Natural killer cell (primary cell): ENCODE measurements around the gene CDC42BPA. TPM values are rescaled to one million over a fixed set of nuclear protein-coding genes. Genes with fewer than 3 reads are reported as not detected.

Experiments
- ATAC-seq, 3 donors: fragments of 150-1000 bp in 2 of 3; fragments of 200-7000 bp in 1 of 3; cut with Tn5 transposase; 1 replicate in 1 of 3; 2 replicates in 2 of 3; pipeline ENCODE4 v1.10.0; 2021; ENCODE audit warnings: mild to moderate bottlenecking in 2 of 3, moderate library complexity in 2 of 3
- DNase-seq, 2 donors: peaks; one replicate each; pipeline versions ENCODE4 v3.0.0 to v3.0.0-alpha.2; 2013 to 2021; ENCODE audit warnings: mixed read lengths in 1 of 2
- H3K27ac ChIP-seq: one replicate; pipeline ENCODE4 v1.5.1; 2013; ENCODE audit warnings: mild to moderate bottlenecking, low read length
- H3K27me3 ChIP-seq: one replicate; pipeline ENCODE4 v1.6.1; 2013; ENCODE audit warnings: low read length; ENCODE audit not compliant: control insufficient read depth, insufficient read depth
- H3K36me3 ChIP-seq: one replicate; pipeline ENCODE4 v1.6.1; 2013; ENCODE audit warnings: low read length; ENCODE audit not compliant: control insufficient read depth, insufficient read depth
- H3K4me1 ChIP-seq: one replicate; pipeline ENCODE4 v1.6.1; 2013; ENCODE audit warnings: low read length; ENCODE audit not compliant: control insufficient read depth, insufficient read depth
- H3K4me3 ChIP-seq: one replicate; pipeline ENCODE4 v1.5.1; 2013; ENCODE audit warnings: low read length
- H3K9me3 ChIP-seq: one replicate; pipeline ENCODE4 v1.6.1; 2013; ENCODE audit warnings: low read length; ENCODE audit not compliant: control insufficient read depth, insufficient read depth
- H3K27ac Mint-ChIP-seq, 2 donors: one replicate each; pipeline ENCODE4 v1.8.0; 2022; ENCODE audit warnings: mild to moderate bottlenecking in 2 of 2, mixed read lengths in 2 of 2, moderate library complexity in 1 of 2
- H3K27me3 Mint-ChIP-seq, 2 donors: one replicate each; pipeline ENCODE4 v1.8.0; 2022; ENCODE audit warnings: low read depth in 2 of 2, mixed read lengths in 2 of 2
- H3K36me3 Mint-ChIP-seq: one replicate; pipeline ENCODE4 v1.8.0; 2022; ENCODE audit warnings: mixed read lengths
- H3K4me1 Mint-ChIP-seq, 2 donors: one replicate each; pipeline ENCODE4 v1.8.0; 2022; ENCODE audit warnings: mixed read lengths in 2 of 2
- H3K4me3 Mint-ChIP-seq: one replicate; pipeline ENCODE4 v1.8.0; 2022; ENCODE audit warnings: mild to moderate bottlenecking, moderate library complexity, mixed read lengths
- H3K9me3 Mint-ChIP-seq, 2 donors: one replicate each; pipeline ENCODE4 v1.8.0; 2022; ENCODE audit warnings: mixed read lengths in 2 of 2
- WGBS: methylation state at CpG from one replicate; pipeline ENCODE4 v1.1.7; 2013; ENCODE audit warnings: missing lambda C conversion rate; ENCODE audit not compliant: insufficient coverage; 5-methylcytosine and 5-hydroxymethylcytosine counted together
- intact Hi-C: fragments of 100-400 bp; cut with micrococcal nuclease; formaldehyde crosslinking; loops from one replicate; pipeline ENCODE4 v1.14.2; 2022
- total RNA-seq, 4 donors: library from RNA; stranded (reverse); fragments of 120-200 nt in 1 of 4; gene quantifications; one replicate each; pipeline versions ENCODE4 v1.2.3 to v1.2.4, GENCODE V29; 2013 to 2022
- TF ChIP-seq, protein P1 (sequence below): fragments of 200-600 bp; IDR thresholded peaks from one replicate; pipeline ENCODE4 v1.8.0; 2022; ENCODE audit warnings: antibody characterized with exemption

The CDC42BPA gene
- total RNA-seq, 3 donors from 2014 or later (not counting 1 experiment from before 2014, with no cell fraction given): 0.14 to 2.4 (median 0.77) TPM

GRCh38 chr1:226966683-226967082 lies 351.6 kb downstream of the CDC42BPA start:
- Histone ChIP-seq H3K27ac (no peak overlapping the region), H3K4me3 (no peak overlapping the region), H3K9me3 (no peaks in the 10 kb centered on the region), H3K36me3 (peaks cover 17% of the 10 kb centered on the region), H3K4me1 (no peaks in the 10 kb centered on the region), H3K27me3 (no peaks in the 10 kb centered on the region)
- DNase-seq (no peak), ATAC-seq (no peak)
- TF ChIP-seq, protein P1, sequence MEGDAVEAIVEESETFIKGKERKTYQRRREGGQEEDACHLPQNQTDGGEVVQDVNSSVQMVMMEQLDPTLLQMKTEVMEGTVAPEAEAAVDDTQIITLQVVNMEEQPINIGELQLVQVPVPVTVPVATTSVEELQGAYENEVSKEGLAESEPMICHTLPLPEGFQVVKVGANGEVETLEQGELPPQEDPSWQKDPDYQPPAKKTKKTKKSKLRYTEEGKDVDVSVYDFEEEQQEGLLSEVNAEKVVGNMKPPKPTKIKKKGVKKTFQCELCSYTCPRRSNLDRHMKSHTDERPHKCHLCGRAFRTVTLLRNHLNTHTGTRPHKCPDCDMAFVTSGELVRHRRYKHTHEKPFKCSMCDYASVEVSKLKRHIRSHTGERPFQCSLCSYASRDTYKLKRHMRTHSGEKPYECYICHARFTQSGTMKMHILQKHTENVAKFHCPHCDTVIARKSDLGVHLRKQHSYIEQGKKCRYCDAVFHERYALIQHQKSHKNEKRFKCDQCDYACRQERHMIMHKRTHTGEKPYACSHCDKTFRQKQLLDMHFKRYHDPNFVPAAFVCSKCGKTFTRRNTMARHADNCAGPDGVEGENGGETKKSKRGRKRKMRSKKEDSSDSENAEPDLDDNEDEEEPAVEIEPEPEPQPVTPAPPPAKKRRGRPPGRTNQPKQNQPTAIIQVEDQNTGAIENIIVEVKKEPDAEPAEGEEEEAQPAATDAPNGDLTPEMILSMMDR: no peak
- 98% methylated on average over 4 of the region's 4 CpGs for WGBS
- Mint-ChIP-seq H3K4me1 (peaks cover 7 to 12% of the 10 kb centered on the region in 2 donors), H3K36me3 (peaks cover 3% of the 10 kb centered on the region), H3K9me3 (peaks cover 0 to 1% of the 10 kb centered on the region in 2 donors), H3K27me3 (no peaks in the 10 kb centered on the region), H3K27ac (no peak overlapping the region), H3K4me3 (no peak overlapping the region)
- intact Hi-C loops: no loop called here

DNA sequence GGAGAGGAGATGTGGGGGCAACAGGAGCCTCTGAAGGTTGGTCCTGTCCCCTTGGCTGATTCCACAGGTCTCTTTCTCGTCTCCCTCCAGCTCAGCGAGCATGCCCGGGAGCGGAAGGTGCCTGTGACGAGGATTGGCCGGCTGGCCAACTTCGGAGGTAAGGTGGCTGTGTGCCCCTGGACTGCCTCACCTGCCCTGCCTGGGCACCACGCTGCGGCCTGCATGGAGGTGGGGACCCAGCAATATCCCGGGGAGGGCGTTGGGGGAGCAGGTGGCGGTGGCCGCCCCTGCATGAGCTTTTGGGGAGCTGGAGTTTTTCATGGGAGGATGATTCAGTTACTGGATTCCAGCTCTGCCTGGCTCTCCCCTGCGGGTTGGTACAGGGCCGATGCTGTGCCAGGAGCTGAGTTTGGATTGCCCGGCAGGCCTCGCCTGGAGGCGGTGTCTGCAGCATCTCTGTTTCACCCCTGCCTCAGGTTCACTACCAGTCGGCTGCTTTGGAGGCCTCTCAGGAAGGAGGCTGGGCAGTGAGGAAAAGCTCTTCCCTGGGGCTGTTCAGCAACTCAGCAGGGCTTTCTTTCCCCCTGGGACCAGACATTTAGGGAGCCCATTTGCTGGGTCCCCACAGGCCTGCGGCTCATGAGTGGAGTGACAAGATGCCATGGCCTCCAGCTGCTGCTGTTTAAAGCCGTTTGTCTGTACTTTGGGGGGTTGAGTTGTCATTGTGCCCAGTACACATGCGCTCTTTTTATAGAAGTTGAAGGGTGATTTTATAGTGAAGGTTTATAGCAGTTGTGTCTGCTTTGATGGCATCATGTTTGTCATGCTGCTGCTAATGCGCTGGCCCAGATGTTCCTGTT lies 352.5 kb downstream of the CDC42BPA start:
- H3K9me3 Mint-ChIP-seq: no peaks in the 10 kb centered on the region
- H3K4me3 ChIP-seq: no peak overlapping the region
- H3K36me3 Mint-ChIP-seq: no peaks in the 10 kb centered on the region
- intact Hi-C loops: no loop called here
- TF ChIP-seq, protein P1: no peak
- DNase-seq (no peak), ATAC-seq (no peak)
- H3K27me3 ChIP-seq: no peaks in the 10 kb centered on the region
- no peaks in the 10 kb centered on the region for H3K4me1 ChIP-seq
- H3K27ac ChIP-seq: no peak overlapping the region
- no peaks in the 10 kb centered on the region for H3K9me3 ChIP-seq
- H3K27me3 Mint-ChIP-seq: no peaks in the 10 kb centered on the region
- H3K27ac Mint-ChIP-seq: no peak overlapping the region
- peaks cover 15% of the 10 kb centered on the region for H3K36me3 ChIP-seq
- 98% methylated on average over 23 of the region's 23 CpGs for WGBS
- no peak overlapping the region for H3K4me3 Mint-ChIP-seq
- peaks cover 7 to 9% of the 10 kb centered on the region in 2 donors for H3K4me1 Mint-ChIP-seq

DNA sequence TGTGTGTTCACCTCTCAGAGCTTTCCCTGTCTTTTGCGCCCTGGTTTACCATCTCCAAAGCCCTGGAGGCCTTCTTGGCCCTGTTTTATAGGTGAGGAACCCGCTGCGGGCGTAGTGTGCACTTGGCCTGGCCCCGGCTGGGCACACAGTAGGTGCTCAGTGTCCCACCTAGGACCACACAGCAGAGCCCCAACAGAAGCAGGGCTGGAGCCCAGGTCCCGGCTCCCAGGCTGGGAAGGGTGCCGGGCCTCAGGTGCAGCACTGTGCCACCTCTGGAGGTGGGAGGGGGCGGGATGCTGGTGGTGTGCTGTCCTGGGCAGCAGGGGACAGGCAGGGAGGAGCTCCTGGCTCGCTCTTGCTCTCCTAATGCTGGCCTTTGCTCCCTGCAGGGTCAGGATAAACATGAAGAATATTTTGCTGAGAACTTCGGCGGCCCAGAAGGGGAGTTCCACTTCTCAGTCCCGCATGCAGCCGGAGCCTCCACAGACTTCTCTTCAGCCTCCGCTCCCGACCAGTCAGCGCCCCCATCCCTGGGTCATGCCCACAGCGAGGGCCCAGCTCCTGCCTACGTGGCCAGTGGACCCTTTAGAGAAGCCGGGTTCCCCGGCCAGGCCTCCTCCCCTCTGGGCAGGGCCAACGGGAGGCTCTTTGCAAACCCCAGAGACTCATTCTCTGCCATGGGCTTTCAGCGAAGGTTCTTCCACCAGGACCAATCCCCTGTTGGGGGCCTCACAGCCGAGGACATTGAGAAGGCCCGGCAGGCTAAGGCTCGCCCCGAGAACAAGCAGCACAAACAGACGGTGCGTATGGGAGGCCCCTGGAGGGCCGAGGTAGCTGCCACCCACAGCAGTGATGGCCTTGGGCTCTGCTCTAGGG lies 353.4 kb downstream of the CDC42BPA start:
- intact Hi-C loops: no loop called here
- no peaks in the 10 kb centered on the region for H3K27me3 Mint-ChIP-seq
- H3K27ac ChIP-seq: no peak overlapping the region

More for the DNA sequence above, 353.4 kb downstream of the CDC42BPA start:
- ATAC-seq (no peak), DNase-seq (no peak)
- no peaks in the 10 kb centered on the region for H3K9me3 ChIP-seq
- WGBS: 94% methylated on average over 29 of the region's 29 CpGs
- peaks cover 7 to 9% of the 10 kb centered on the region in 2 donors for H3K4me1 Mint-ChIP-seq
- H3K9me3 Mint-ChIP-seq: no peaks in the 10 kb centered on the region
- no peaks in the 10 kb centered on the region for H3K27me3 ChIP-seq
- no peak overlapping the region for H3K27ac Mint-ChIP-seq
- H3K4me3 Mint-ChIP-seq: no peak overlapping the region
- no peaks in the 10 kb centered on the region for H3K36me3 Mint-ChIP-seq
- H3K4me1 ChIP-seq: no peaks in the 10 kb centered on the region
- TF ChIP-seq, protein P1: no peak
- H3K36me3 ChIP-seq: peaks cover 15% of the 10 kb centered on the region
- H3K4me3 ChIP-seq: no peak overlapping the region
